Measurements from ENCODE around the gene ASGR1.

Gene ASGR1

GRCh38 chr17:7124923-7125322 is 54.2 kb downstream of the ASGR1 start:
- in situ Hi-C loops (cut with MboI; ENCODE audit: low sequenced_read_pairs): no loop called here

GRCh38 chr17:7123844-7124243 is 55.3 kb downstream of the ASGR1 start:
- in situ Hi-C loops (cut with MboI; ENCODE audit: low sequenced_read_pairs): no loop called here
